Activated T-cell treated with anti-CD3 and anti-CD28 coated beads, Interleukin-2, amount 50 U/mL, for 1 hour (primary cell): ENCODE data around the gene MRPL3.

Experiments
- DNase-seq: peaks from one replicate; pipeline ENCODE4 v3.0.0-alpha.2; 2020

The MRPL3 gene

GRCh38 chr3:131502530-131503319 lies at the start of gene MRPL3:
Gene MRPL3, minus strand, starts transcription at chr3:131502971. Its CDS starts 150 bp downstream, at chr3:131502821.
- DNase-seq, result peak; percentile 83

GRCh38 chr3:131551761-131552160 lies 49.0 kb upstream of the MRPL3 start:
- no peak for DNase-seq

- DNase-seq, result no peak
These were observed 48.0 kb upstream of the MRPL3 start for GRCh38 chr3:131550562-131551465.

GRCh38 chr3:131549340-131549739 lies 46.6 kb upstream of the MRPL3 start:
- DNase-seq, result no peak

- no peak for DNase-seq
These were observed 44.8 kb upstream of the MRPL3 start for GRCh38 chr3:131547585-131547984.

- no peak for DNase-seq
These were observed 43.7 kb upstream of the MRPL3 start for GRCh38 chr3:131546441-131546840.

GRCh38 chr3:131544557-131544956 lies 41.8 kb upstream of the MRPL3 start:
- DNase-seq, result no peak

- no peak for DNase-seq
These were observed 40.9 kb upstream of the MRPL3 start for GRCh38 chr3:131543714-131544113.

GRCh38 chr3:131541288-131541687 lies 38.5 kb upstream of the MRPL3 start:
- no peak for DNase-seq

GRCh38 chr3:131540821-131541220 lies 38.0 kb upstream of the MRPL3 start:
- no peak for DNase-seq

- no peak for DNase-seq
These were observed 37.4 kb upstream of the MRPL3 start for GRCh38 chr3:131540143-131540542.

- no peak for DNase-seq
These were observed 36.2 kb upstream of the MRPL3 start for GRCh38 chr3:131538968-131539367.

GRCh38 chr3:131537531-131537930 lies 34.8 kb upstream of the MRPL3 start:
- no peak for DNase-seq

- DNase-seq, result no peak
These were observed 32.8 kb upstream of the MRPL3 start for GRCh38 chr3:131535596-131535995.

- DNase-seq, result no peak
These were observed 32.4 kb upstream of the MRPL3 start for GRCh38 chr3:131535131-131535530.

GRCh38 chr3:131532645-131533044 lies 29.9 kb upstream of the MRPL3 start:
- DNase-seq, result no peak

- no peak for DNase-seq
These were observed 28.1 kb upstream of the MRPL3 start for GRCh38 chr3:131530843-131531242.

- no peak for DNase-seq
These were observed 27.6 kb upstream of the MRPL3 start for GRCh38 chr3:131530388-131530787.

- DNase-seq, result no peak
These were observed 24.1 kb upstream of the MRPL3 start for GRCh38 chr3:131526801-131527347.

- DNase-seq, result no peak
These were observed 15.9 kb upstream of the MRPL3 start for GRCh38 chr3:131518680-131519079.

GRCh38 chr3:131505421-131505820 lies 2.6 kb upstream of the MRPL3 start:
- no peak for DNase-seq

GRCh38 chr3:131503320-131503635 lies 507 bp upstream of the MRPL3 start:
- no peak for DNase-seq

- DNase-seq, result no peak
These were observed 822 bp downstream of the MRPL3 start for GRCh38 chr3:131501949-131502348.

GRCh38 chr3:131494706-131495105 lies 8.1 kb downstream of the MRPL3 start:
- DNase-seq, result no peak
